Fibroblast of lung (primary cell): ENCODE measurements around the gene ROPN1L. TPM values are rescaled to one million over a fixed set of nuclear protein-coding genes. Genes with fewer than 3 reads are reported as not detected.

Experiments used
- DNase-seq, 2 donors: peaks; one replicate each; pipeline versions ENCODE4 v3.0.0 to v3.0.0-alpha.2; 2010; ENCODE audit warnings: low read depth in 2 of 2
- H2AFZ ChIP-seq: 2 replicates; pipeline ENCODE4 v1.5.1; 2012; ENCODE audit warnings: low read length, control low read depth, inconsistent platforms
- H3K27ac ChIP-seq: 2 replicates; pipeline ENCODE4 v1.5.1; 2011; ENCODE audit warnings: low read length, control low read depth; ENCODE audit not compliant: insufficient read depth
- H3K27me3 ChIP-seq: 2 replicates; pipeline ENCODE4 v1.5.1; 2011; ENCODE audit warnings: mild to moderate bottlenecking, low read length; ENCODE audit not compliant: control insufficient read depth, insufficient read depth
- H3K36me3 ChIP-seq: 2 replicates; pipeline ENCODE4 v1.5.1; 2011; ENCODE audit warnings: low read length; ENCODE audit not compliant: control insufficient read depth, insufficient read depth
- H3K4me1 ChIP-seq: 2 replicates; pipeline ENCODE4 v1.5.1; 2011; ENCODE audit warnings: low read length; ENCODE audit not compliant: control insufficient read depth, insufficient read depth; ENCODE audit errors: extremely low read depth
- H3K4me2 ChIP-seq: 2 replicates; pipeline ENCODE4 v1.5.1; 2011; ENCODE audit warnings: low read length, control low read depth; ENCODE audit not compliant: insufficient read depth; ENCODE audit errors: extremely low read depth
- H3K4me3 ChIP-seq, 4 experiments: fragments of 200-600 bp in 1 of 4; sonication (generic) in 1 of 4; replicated peaks in 1 of 4; 2 replicates each; pipeline ENCODE4 v1.5.1; 2011 to 2016; ENCODE audit warnings: low read length in 4 of 4, low read depth in 3 of 4, mild to moderate bottlenecking in 3 of 4, control low read depth in 2 of 4, inconsistent platforms in 1 of 4, mixed read lengths in 1 of 4; ENCODE audit not compliant: insufficient read depth in 1 of 4; ENCODE audit errors: control extremely low read depth in 1 of 4
- H3K79me2 ChIP-seq: 2 replicates; pipeline ENCODE4 v1.5.1; 2012; ENCODE audit warnings: mild to moderate bottlenecking, low read length, inconsistent platforms; ENCODE audit not compliant: control insufficient read depth, insufficient read depth
- H3K9ac ChIP-seq: 2 replicates; pipeline ENCODE4 v1.5.1; 2011; ENCODE audit warnings: mild to moderate bottlenecking, low read length, control low read depth; ENCODE audit not compliant: insufficient read depth
- H3K9me3 ChIP-seq: 2 replicates; pipeline ENCODE4 v1.5.1; 2012; ENCODE audit warnings: low read depth, low read length; ENCODE audit not compliant: control insufficient read depth, insufficient read depth
- H4K20me1 ChIP-seq: 2 replicates; pipeline ENCODE4 v1.5.1; 2011; ENCODE audit warnings: low read length; ENCODE audit not compliant: control insufficient read depth, insufficient read depth; ENCODE audit errors: extremely low read depth
- EZH2 ChIP-seq: IDR thresholded peaks from 2 replicates; pipeline ENCODE4 v1.5.1; 2012; ENCODE audit warnings: low read length, control low read depth, mild to moderate bottlenecking; ENCODE audit errors: missing control alignments
- polyA plus RNA-seq, 2 donors: library from polyadenylated mRNA; depleted of rRNA in 1 of 2; stranded (reverse) in 1 of 2; unstranded in 1 of 2; fragments of >200 nt; gene quantifications; 2 replicates each; pipeline ENCODE4 v1.2.1, GENCODE V29; 2011 to 2012; ENCODE audit warnings: missing spikeins in 1 of 2
- total RNA-seq: library from RNA; depleted of rRNA; stranded (reverse); fragments of >200 nt; gene quantifications from 2 replicates; pipeline ENCODE4 v1.2.1, GENCODE V29; 2014
- TF ChIP-seq, protein P1 (sequence below), 2 donors: IDR thresholded peaks in 1 of 2; conservative IDR thresholded peaks in 1 of 2; 1 replicate in 1 of 2; 2 replicates in 1 of 2; pipeline ENCODE4 v1.5.1; 2011 to 2012; ENCODE audit warnings: low read length in 2 of 2, control low read depth in 1 of 2, inconsistent platforms in 1 of 2, low read depth in 1 of 2, mild to moderate bottlenecking in 1 of 2

ROPN1L gene
- total and polyA plus RNA-seq, 2 donors (not counting 1 experiment from before 2014, with no cell fraction given): 0.17 to 0.26 TPM

- Histone ChIP-seq H3K4me2 (no peak overlapping the region), H3K27ac (peak overlapping the region; percentile 14), H2AFZ (no peak overlapping the region), H4K20me1 (no peaks in the 10 kb centered on the region), H3K9me3 (no peaks in the 10 kb centered on the region), H3K36me3 (no peaks in the 10 kb centered on the region), H3K27me3 (no peaks in the 10 kb centered on the region), H3K4me1 (peaks cover 4% of the 10 kb centered on the region), H3K79me2 (no peaks in the 10 kb centered on the region), H3K9ac (no peak overlapping the region), H3K4me3 (no peak overlapping the region)
- TF ChIP-seq, protein P1, sequence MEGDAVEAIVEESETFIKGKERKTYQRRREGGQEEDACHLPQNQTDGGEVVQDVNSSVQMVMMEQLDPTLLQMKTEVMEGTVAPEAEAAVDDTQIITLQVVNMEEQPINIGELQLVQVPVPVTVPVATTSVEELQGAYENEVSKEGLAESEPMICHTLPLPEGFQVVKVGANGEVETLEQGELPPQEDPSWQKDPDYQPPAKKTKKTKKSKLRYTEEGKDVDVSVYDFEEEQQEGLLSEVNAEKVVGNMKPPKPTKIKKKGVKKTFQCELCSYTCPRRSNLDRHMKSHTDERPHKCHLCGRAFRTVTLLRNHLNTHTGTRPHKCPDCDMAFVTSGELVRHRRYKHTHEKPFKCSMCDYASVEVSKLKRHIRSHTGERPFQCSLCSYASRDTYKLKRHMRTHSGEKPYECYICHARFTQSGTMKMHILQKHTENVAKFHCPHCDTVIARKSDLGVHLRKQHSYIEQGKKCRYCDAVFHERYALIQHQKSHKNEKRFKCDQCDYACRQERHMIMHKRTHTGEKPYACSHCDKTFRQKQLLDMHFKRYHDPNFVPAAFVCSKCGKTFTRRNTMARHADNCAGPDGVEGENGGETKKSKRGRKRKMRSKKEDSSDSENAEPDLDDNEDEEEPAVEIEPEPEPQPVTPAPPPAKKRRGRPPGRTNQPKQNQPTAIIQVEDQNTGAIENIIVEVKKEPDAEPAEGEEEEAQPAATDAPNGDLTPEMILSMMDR (conservative IDR thresholded peaks at IDR 0.05 in 1 of 2, IDR thresholded peaks at IDR 0.05 in 1 of 2; ENCODE audit: low read depth in 1 of 2, low read length in 2 of 2): no peak
- TF ChIP-seq EZH2: no peak
- no peak for DNase-seq
Observed at GRCh38 chr5:10485897-10486296, 44.2 kb downstream of the ROPN1L start.

- H3K4me1 ChIP-seq: peaks cover 3% of the 10 kb centered on the region
- no peak overlapping the region for H3K4me3 ChIP-seq
- no peaks in the 10 kb centered on the region for H4K20me1 ChIP-seq
- H3K27ac ChIP-seq: no peak overlapping the region
- H3K27me3 ChIP-seq: peaks cover under 1% of the 10 kb centered on the region
- H3K36me3 ChIP-seq: no peaks in the 10 kb centered on the region
- H3K9me3 ChIP-seq: no peaks in the 10 kb centered on the region
- H2AFZ ChIP-seq: no peak overlapping the region
- no peak overlapping the region for H3K4me2 ChIP-seq
- H3K79me2 ChIP-seq: no peaks in the 10 kb centered on the region
- no peak for DNase-seq
- H3K9ac ChIP-seq: no peak overlapping the region
- no peak for TF ChIP-seq EZH2
- TF ChIP-seq, protein P1 (conservative IDR thresholded peaks at IDR 0.05 in 1 of 2, IDR thresholded peaks at IDR 0.05 in 1 of 2; ENCODE audit: low read depth in 1 of 2, low read length in 2 of 2): no peak
Observed at GRCh38 chr5:10486511-10487344, 45.0 kb downstream of the ROPN1L start.

DNA sequence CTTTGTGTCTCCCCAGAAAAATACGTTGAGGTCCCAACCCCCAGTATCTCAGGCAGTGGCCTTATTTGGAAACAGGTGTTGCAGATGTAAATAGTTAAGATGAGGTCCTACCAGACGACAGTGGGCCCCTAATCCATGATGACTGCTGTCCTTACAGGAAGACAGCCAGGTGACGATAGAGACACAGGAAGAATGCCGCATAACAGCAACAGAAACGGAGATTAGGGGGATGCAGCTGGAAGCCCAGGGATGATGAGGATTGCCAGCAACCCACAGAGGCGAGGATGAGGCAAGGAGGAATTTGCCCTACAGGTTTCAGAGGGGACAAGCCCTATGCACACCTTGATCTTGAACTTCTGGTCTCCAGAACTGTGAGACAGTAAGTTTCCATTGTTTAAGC lies 46.5 kb downstream of the ROPN1L start:
- H3K4me2 ChIP-seq: no peak overlapping the region
- H3K27ac ChIP-seq: no peak overlapping the region
- H3K9me3 ChIP-seq: no peaks in the 10 kb centered on the region
- no peak overlapping the region for H2AFZ ChIP-seq
- peaks cover 5% of the 10 kb centered on the region for H3K27me3 ChIP-seq
- no peak overlapping the region for H3K4me3 ChIP-seq
- no peaks in the 10 kb centered on the region for H3K36me3 ChIP-seq
- H3K79me2 ChIP-seq: no peaks in the 10 kb centered on the region
- H3K4me1 ChIP-seq: peaks cover 3% of the 10 kb centered on the region
- no peak for DNase-seq
- TF ChIP-seq EZH2: no peak
- TF ChIP-seq, protein P1 (conservative IDR thresholded peaks at IDR 0.05 in 1 of 2, IDR thresholded peaks at IDR 0.05 in 1 of 2; ENCODE audit: low read depth in 1 of 2, low read length in 2 of 2): no peak
- H4K20me1 ChIP-seq: no peaks in the 10 kb centered on the region
- no peak overlapping the region for H3K9ac ChIP-seq
